Stimulated activated naive CD8-positive, alpha-beta T cell treated with anti-CD3 and anti-CD28 coated beads, Interleukin-15, Interleukin-2, amounts not matched to agents 100 ng/mL and 50 ng/mL, for 24 hours (primary cell): ENCODE data around the gene ATP8B4.
A peak's percentile ranks its signal among the peaks of the same experiment; 100 is the strongest.
"Not testable (repeated sequence)": the region's sequence is repeated elsewhere in the genome, so short reads cannot be mapped to it uniquely, and the experiment has no call there.

ENCODE experiments used
- H3K27ac Mint-ChIP-seq: one replicate; pipeline ENCODE4 v1.8.0; 2021; ENCODE audit warnings: mild to moderate bottlenecking, mixed read lengths
- H3K27me3 Mint-ChIP-seq: one replicate; pipeline ENCODE4 v1.8.0; 2021; ENCODE audit warnings: mixed read lengths
- H3K36me3 Mint-ChIP-seq: one replicate; pipeline ENCODE4 v1.8.0; 2021; ENCODE audit warnings: low read depth, mixed read lengths
- H3K4me1 Mint-ChIP-seq: one replicate; pipeline ENCODE4 v1.8.0; 2021; ENCODE audit warnings: low read depth, mixed read lengths
- H3K4me3 Mint-ChIP-seq: one replicate; pipeline ENCODE4 v1.8.0; 2021; ENCODE audit warnings: mild to moderate bottlenecking, mixed read lengths
- H3K9me3 Mint-ChIP-seq: one replicate; pipeline ENCODE4 v1.8.0; 2021; ENCODE audit warnings: mixed read lengths

The ATP8B4 gene

DNA sequence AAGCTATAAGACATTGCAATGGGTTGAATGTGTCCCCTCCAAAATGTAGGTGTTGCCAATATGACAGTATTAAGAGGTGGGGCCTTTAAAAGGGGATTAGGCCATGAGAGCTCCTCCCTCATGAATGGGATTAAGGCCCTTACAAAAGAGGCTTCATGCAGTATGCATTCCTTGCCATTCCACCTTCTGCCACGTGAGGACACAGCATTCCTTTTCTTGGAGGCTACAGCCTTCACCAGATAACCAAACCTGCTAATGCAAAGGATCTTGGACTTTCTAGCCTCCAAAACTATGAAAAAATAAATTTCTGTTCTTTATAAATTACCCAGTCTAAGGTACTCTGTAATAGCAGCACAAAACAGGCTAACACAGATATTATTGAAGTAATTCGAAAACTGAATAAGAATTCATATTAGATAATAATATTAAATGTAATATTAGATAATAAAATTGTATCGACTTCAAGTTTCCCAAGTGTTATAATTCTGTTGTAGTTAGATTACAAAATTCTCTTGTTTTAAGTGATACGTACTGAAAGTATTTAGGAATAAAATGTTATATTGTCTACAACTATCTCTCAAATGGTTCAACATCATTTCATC lies 29.4 kb upstream of the ATP8B4 start:
- Mint-ChIP-seq H3K27ac (no peak overlapping the region), H3K4me3 (no peak overlapping the region), H3K4me1 (peaks cover 32% of the 10 kb centered on the region), H3K27me3 (no peaks in the 10 kb centered on the region), H3K36me3 (no peaks in the 10 kb centered on the region), H3K9me3 (no peaks in the 10 kb centered on the region)

DNA sequence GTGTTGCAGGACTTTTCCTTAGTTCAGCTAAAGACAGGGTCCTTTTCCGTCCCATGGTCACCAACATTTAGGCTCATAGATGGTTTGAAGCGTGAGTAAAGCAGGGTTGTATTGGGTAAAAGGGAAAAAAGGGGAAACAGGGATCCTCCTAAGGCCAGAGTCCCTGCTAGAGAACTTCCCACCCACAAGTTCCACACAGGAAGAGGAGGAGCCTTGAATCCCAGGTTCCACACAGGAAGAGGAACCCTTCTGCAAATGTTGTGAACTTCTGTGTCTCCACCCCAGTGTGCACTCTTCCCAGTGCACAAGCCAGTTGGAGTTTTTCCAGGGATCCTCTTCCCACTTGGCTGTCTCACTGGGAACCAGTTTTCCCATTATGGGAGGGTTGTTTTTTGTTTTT lies 27.6 kb upstream of the ATP8B4 start:
- H3K9me3 Mint-ChIP-seq: no peaks in the 10 kb centered on the region
- peak overlapping the region; percentile 43 for H3K27ac Mint-ChIP-seq
- no peak overlapping the region for H3K4me3 Mint-ChIP-seq
- H3K27me3 Mint-ChIP-seq: no peaks in the 10 kb centered on the region
- peaks cover 35% of the 10 kb centered on the region for H3K4me1 Mint-ChIP-seq
- no peaks in the 10 kb centered on the region for H3K36me3 Mint-ChIP-seq

GRCh38 chr15:50145451-50145872 lies 26.4 kb upstream of the ATP8B4 start:
- H3K4me3 Mint-ChIP-seq: no peak overlapping the region
- H3K9me3 Mint-ChIP-seq: no peaks in the 10 kb centered on the region
- no peaks in the 10 kb centered on the region for H3K36me3 Mint-ChIP-seq
- no peak overlapping the region for H3K27ac Mint-ChIP-seq
- peaks cover 29% of the 10 kb centered on the region for H3K4me1 Mint-ChIP-seq
- no peaks in the 10 kb centered on the region for H3K27me3 Mint-ChIP-seq

- H3K4me3 Mint-ChIP-seq: no peak overlapping the region
Observed at GRCh38 chr15:50144341-50145120, 25.5 kb upstream of the ATP8B4 start.

DNA sequence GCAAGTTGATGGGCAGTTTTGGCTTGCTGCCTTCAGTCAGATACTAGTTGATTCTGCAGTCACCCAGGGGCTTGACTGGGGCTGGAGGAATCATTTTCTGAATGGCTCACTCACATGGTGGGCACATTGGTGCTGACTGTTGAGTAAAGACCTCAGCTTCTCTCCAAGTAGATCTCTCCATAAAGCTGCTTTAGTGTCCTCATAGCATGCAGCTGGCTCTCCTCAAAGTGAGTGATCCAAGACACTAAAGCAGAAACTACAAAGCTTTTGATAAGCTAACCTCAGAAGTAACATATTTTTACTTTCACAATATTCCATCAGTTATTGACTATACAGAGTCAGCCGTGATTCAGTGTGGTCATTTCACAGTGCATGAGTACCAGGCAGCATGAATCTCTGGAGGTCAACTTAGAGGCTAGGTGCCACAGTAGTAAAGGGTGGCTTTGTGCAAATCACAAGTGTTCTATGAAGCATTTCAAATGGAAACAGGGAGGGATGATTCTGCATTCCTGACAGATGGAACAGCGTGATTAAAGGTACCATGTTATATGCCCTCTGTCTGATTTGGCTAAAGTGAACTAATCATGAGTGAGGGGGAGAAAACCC lies 24.3 kb upstream of the ATP8B4 start:
- Mint-ChIP-seq H3K36me3 (no peaks in the 10 kb centered on the region), H3K27ac (no peak overlapping the region), H3K4me3 (no peak overlapping the region), H3K4me1 (peaks cover 32% of the 10 kb centered on the region), H3K27me3 (no peaks in the 10 kb centered on the region), H3K9me3 (no peaks in the 10 kb centered on the region)

More at GRCh38 chr15:50144341-50145120, 25.5 kb upstream of the ATP8B4 start:
- H3K36me3 Mint-ChIP-seq: no peaks in the 10 kb centered on the region
- H3K27ac Mint-ChIP-seq: peak overlapping the region; percentile 78
- no peaks in the 10 kb centered on the region for H3K9me3 Mint-ChIP-seq
- peaks cover 26% of the 10 kb centered on the region for H3K4me1 Mint-ChIP-seq
- no peaks in the 10 kb centered on the region for H3K27me3 Mint-ChIP-seq

DNA sequence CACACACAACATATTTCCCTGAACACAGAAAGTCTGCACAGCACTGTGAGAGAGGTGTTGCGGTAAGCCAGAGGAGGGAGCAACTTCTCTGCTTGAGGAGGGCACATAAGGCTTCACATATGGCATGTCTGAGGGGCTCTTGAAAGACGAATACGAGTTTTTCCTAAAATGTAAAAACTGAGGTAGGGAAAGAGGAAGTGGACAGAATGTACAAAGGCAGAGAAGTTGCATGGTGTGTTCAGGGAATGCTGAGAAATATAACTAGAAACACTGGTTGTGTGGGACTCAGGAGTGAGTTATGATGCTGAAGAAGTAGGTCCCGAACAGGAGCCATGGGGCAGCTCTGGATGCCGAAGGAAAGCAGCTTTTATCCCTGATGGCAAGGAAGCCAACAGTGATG lies 22.8 kb upstream of the ATP8B4 start:
- no peak overlapping the region for H3K27ac Mint-ChIP-seq

DNA sequence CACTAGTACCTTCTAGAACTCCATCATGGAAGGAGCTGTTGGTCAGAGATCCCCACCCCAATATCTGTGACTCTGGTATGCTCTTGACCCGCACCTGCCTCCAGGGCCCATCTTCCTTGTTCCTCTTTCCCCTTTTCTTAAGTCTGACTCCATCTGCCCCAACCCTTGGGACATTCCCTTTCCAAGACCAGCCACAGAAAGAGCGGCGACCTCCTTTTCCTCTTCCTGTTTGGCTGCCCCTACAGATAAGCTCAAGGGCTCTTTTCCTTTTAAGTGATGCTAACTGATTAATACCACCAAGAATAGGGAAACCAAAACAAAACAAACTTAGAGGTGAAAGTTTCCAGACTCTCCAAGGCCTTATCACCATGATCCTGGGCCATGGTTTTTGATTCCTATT lies 21.9 kb upstream of the ATP8B4 start:
- Mint-ChIP-seq H3K9me3 (peaks cover 6% of the 10 kb centered on the region), H3K36me3 (peaks cover 5% of the 10 kb centered on the region), H3K27me3 (no peaks in the 10 kb centered on the region), H3K27ac (no peak overlapping the region), H3K4me3 (no peak overlapping the region), H3K4me1 (peaks cover 56% of the 10 kb centered on the region)

More for the DNA sequence above, 22.8 kb upstream of the ATP8B4 start:
- no peak overlapping the region for H3K4me3 Mint-ChIP-seq
- peaks cover 5% of the 10 kb centered on the region for H3K36me3 Mint-ChIP-seq
- H3K4me1 Mint-ChIP-seq: peaks cover 47% of the 10 kb centered on the region
- peaks cover 6% of the 10 kb centered on the region for H3K9me3 Mint-ChIP-seq
- no peaks in the 10 kb centered on the region for H3K27me3 Mint-ChIP-seq

GRCh38 chr15:50140098-50140497 lies 21.1 kb upstream of the ATP8B4 start:
- Mint-ChIP-seq H3K36me3 (peaks cover 9% of the 10 kb centered on the region), H3K27me3 (no peaks in the 10 kb centered on the region), H3K9me3 (peaks cover 6% of the 10 kb centered on the region), H3K27ac (no peak overlapping the region), H3K4me1 (peaks cover 61% of the 10 kb centered on the region), H3K4me3 (no peak overlapping the region)

- H3K27ac Mint-ChIP-seq: peak overlapping the region; percentile 100
- H3K4me3 Mint-ChIP-seq: no peak overlapping the region
- no peaks in the 10 kb centered on the region for H3K27me3 Mint-ChIP-seq
- H3K36me3 Mint-ChIP-seq: peaks cover 9% of the 10 kb centered on the region
- H3K9me3 Mint-ChIP-seq: peaks cover 6% of the 10 kb centered on the region
- H3K4me1 Mint-ChIP-seq: peaks cover 61% of the 10 kb centered on the region
Observed at GRCh38 chr15:50138391-50138790, 19.4 kb upstream of the ATP8B4 start.

- H3K4me3 Mint-ChIP-seq: no peak overlapping the region
- H3K27ac Mint-ChIP-seq: peak overlapping the region; percentile 100
- H3K27me3 Mint-ChIP-seq: no peaks in the 10 kb centered on the region
- H3K36me3 Mint-ChIP-seq: peaks cover 9% of the 10 kb centered on the region
- H3K4me1 Mint-ChIP-seq: peaks cover 63% of the 10 kb centered on the region
- peaks cover 6% of the 10 kb centered on the region for H3K9me3 Mint-ChIP-seq
Observed at GRCh38 chr15:50137893-50138292, 18.9 kb upstream of the ATP8B4 start.

GRCh38 chr15:50137330-50137761 lies 18.3 kb upstream of the ATP8B4 start:
- Mint-ChIP-seq H3K9me3 (peaks cover 6% of the 10 kb centered on the region), H3K4me1 (peaks cover 67% of the 10 kb centered on the region), H3K36me3 (peaks cover 13% of the 10 kb centered on the region), H3K27ac (peak overlapping the region; percentile 100), H3K27me3 (no peaks in the 10 kb centered on the region), H3K4me3 (peak overlapping the region; percentile 74)

DNA sequence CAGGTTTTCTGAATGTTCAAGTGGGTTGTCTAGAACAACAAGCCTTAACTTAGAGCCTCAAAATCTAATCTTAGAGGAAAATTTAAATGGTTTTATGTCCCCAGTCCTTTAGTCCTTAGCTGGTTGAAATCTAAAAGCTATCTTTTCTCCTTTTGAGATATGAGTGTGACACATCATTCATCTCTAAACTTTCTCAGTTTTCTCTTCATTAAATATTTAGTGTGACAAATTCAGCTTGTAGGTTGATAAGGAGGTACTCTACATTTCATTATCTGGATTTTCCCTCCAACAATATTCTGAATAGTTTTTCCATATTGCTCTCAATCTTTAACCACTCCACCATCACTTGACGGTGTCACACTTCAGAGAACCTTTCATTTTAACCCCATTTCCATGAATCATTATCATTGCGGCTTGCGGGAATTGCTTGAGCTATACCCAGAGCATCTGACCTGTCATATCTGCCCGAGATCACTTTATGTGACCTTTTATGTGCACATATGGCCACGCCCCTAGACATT lies 16.1 kb upstream of the ATP8B4 start:
- Mint-ChIP-seq H3K27me3 (peaks cover 3% of the 10 kb centered on the region), H3K36me3 (peaks cover 20% of the 10 kb centered on the region), H3K4me1 (peaks cover 73% of the 10 kb centered on the region), H3K27ac (peak overlapping the region; percentile 100), H3K9me3 (peaks cover 13% of the 10 kb centered on the region), H3K4me3 (peak overlapping the region; percentile 67)

DNA sequence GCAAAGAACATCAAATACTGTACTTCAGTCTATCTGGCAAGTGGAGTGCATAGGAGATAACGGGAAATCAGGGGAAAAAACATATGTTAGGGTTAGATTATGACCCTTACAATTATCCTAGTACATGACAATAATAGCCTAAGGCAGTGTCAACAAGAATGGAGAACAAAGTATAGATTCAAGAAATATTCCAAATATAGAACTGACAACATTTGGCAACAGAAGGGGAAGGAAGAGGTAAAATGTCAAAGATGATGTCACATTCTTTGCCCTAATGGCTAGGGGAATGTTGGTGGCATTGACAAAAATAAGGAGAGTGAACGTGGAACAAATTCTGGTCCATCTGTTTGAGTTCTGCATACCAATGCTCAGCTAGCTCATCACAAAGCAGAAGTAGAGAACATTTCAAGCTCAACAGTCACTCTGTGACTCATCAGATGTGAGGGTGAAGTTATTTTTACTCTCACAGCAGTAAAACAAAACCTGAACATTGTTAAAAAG lies 15.5 kb upstream of the ATP8B4 start:
- peaks cover 3% of the 10 kb centered on the region for H3K27me3 Mint-ChIP-seq
- peak overlapping the region; percentile 100 for H3K27ac Mint-ChIP-seq
- peaks cover 70% of the 10 kb centered on the region for H3K4me1 Mint-ChIP-seq
- peak overlapping the region; percentile 72 for H3K4me3 Mint-ChIP-seq
- H3K9me3 Mint-ChIP-seq: peaks cover 13% of the 10 kb centered on the region
- H3K36me3 Mint-ChIP-seq: peaks cover 20% of the 10 kb centered on the region

DNA sequence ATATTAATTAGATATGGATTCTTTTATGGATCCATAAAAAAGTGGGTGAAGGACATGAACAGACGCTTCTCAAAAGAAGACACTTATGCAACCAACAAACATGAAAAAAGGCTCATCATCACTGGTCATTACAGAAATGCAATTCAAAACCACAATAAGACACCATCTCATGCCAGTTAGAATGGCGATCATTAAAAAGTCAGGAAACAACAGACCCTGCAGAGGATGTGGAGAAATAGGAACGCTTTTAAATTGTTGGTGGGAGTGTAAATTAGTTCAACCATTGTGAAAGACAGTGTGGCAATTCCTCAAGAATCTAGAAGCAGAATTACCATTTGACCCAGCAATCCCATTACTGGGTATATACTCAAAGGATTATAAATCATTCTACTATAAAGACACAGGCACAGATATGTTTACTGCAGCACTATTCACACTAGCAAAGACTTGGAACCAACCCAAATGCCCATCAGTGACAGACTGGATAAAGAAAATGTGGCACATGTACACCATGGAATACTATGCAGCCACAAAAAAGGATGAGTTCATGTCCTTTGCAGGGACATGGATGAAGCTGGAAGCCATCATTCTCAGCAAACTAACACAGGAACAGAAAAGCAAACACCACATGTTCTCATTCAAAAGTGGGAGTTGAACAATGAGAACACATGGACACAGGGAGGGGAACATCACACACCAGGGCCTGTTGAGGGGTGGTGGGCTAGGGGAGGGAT lies 13.4 kb upstream of the ATP8B4 start:
- H3K9me3 Mint-ChIP-seq: peaks cover 11% of the 10 kb centered on the region
- H3K36me3 Mint-ChIP-seq: peaks cover 20% of the 10 kb centered on the region
- H3K4me3 Mint-ChIP-seq, H3K27me3 Mint-ChIP-seq: not testable (repeated sequence)
- peak overlapping the region; percentile 65 for H3K27ac Mint-ChIP-seq
- H3K4me1 Mint-ChIP-seq: peaks cover 52% of the 10 kb centered on the region
